ENCODE measurements around the gene DISP3.

DISP3 gene

DNA sequence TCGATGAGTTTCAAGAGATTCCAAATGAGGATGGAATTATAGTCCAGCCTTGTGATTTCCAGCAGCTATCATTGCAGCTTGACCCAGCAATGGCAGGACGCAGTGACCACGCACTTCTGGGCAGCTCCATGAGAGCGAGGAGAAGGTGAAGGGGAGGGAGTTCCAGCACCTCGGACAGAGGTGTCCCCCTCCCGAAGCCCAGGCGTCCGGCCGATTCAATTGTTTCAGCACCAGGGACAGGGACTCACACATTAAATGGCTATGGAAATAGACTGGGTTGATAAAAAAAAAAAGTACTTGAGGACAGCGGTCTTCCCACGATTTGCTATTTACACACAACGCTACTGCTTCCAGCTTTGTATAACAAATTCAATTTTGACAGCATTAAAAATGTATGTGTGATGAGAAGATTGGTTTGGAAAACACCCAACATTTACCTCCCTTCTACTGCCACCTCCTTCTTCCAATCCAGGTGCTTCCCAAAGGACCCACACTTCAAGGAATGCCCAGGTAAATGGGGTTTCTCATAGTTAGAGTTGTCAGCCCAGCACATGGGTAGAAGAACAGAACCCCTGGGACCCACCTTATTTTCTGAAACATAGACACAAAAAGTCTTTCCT is 71.8 kb downstream of the DISP3 start:
- TF ChIP-seq CTCF (IDR thresholded peaks at IDR 0.05; ENCODE audit: insufficient read depth, low read length, poor library complexity, severe bottlenecking), result no peak
- Histone ChIP-seq H3K27me3 (replicated peaks; ENCODE audit: control insufficient read depth, insufficient read depth, low read length) (no peaks in the 10 kb centered on the region), H3K36me3 (ENCODE audit: control insufficient read depth, insufficient read depth, low read length) (no peaks in the 10 kb centered on the region), H3K4me3 (replicated peaks; ENCODE audit: low read depth, low read length) (no peak overlapping the region)
- DNase-seq (ENCODE audit: extremely low read depth, insufficient read length), result no peak

DNA sequence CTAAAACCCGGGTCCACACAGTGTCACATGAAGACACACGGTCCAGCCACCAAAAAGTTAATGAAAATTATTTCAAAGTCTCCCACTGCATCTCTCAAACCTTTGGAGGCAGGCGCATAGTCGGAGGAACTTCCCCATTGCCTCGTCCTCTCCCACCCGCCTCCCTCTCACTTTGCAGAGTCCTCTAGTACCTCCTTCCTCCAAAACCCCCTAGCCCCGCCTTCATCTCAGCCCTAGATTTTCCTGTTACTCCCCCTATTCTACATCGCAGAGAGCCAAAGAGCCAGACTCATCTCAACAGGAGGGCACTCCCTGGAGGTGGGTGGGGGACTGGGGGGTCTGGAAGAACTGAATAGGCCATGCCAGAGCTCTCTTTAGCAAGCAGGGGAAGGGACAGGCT is 79.3 kb downstream of the DISP3 start:
- Histone ChIP-seq H3K36me3 (ENCODE audit: control insufficient read depth, insufficient read depth, low read length) (no peaks in the 10 kb centered on the region), H3K4me3 (replicated peaks; ENCODE audit: low read depth, low read length) (no peak overlapping the region), H3K27me3 (replicated peaks; ENCODE audit: control insufficient read depth, insufficient read depth, low read length) (peaks cover 4% of the 10 kb centered on the region)
- no peak for DNase-seq (ENCODE audit: extremely low read depth, insufficient read length)
- no peak for TF ChIP-seq CTCF (IDR thresholded peaks at IDR 0.05; ENCODE audit: insufficient read depth, low read length, poor library complexity, severe bottlenecking)

DNA sequence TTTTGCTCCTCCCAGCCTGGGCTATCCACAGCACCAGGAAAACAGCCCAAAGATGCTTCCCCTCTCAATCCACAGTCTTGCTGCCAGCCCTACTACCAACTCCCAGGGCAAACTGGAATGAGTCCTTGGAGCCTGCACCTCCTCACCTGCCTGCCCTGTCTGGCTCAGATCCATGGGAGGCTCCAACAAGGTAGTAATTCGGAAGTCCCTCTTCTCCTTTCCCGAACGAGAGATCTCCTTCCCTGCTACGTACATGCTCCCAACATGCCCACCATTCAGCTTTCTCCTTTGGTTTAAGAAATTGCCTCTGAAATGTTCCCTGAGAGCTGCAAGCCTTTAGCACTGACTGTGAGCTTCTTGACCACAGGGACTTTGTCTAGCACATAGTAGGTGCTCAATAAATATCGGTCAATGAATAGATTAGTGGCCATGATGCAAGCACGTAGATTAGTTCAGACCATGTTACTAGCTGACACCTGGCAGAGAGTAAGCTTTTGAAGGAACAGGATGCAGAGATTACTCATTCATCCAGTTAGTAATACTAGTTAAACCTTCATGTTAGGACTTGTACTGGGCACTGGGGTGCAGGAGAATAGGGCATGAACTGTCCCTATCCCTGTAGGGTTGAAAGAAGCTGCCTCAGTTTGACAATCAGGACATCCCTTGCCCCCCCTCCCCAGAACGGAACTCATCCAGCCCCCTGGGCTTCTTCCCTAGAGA is 80.1 kb downstream of the DISP3 start:
- no peak for DNase-seq (ENCODE audit: extremely low read depth, insufficient read length)
- no peak for TF ChIP-seq CTCF (IDR thresholded peaks at IDR 0.05; ENCODE audit: insufficient read depth, low read length, poor library complexity, severe bottlenecking)
- H3K27me3 ChIP-seq (replicated peaks; ENCODE audit: control insufficient read depth, insufficient read depth, low read length), result peaks cover 4% of the 10 kb centered on the region
- no peaks in the 10 kb centered on the region for H3K36me3 ChIP-seq (ENCODE audit: control insufficient read depth, insufficient read depth, low read length)
- no peak overlapping the region for H3K4me3 ChIP-seq (replicated peaks; ENCODE audit: low read depth, low read length)

- no peak for DNase-seq (ENCODE audit: extremely low read depth, insufficient read length)
- H3K4me3 ChIP-seq (replicated peaks; ENCODE audit: low read depth, low read length), result no peak overlapping the region
- TF ChIP-seq CTCF (IDR thresholded peaks at IDR 0.05; ENCODE audit: insufficient read depth, low read length, poor library complexity, severe bottlenecking), result no peak
- H3K36me3 ChIP-seq (ENCODE audit: control insufficient read depth, insufficient read depth, low read length), result no peaks in the 10 kb centered on the region
- peaks cover 4% of the 10 kb centered on the region for H3K27me3 ChIP-seq (replicated peaks; ENCODE audit: control insufficient read depth, insufficient read depth, low read length)
These were observed 80.6 kb downstream of the DISP3 start for GRCh38 chr1:11559591-11559970.

GRCh38 chr1:11560061-11560460 is 81.1 kb downstream of the DISP3 start:
- no peak for TF ChIP-seq CTCF (IDR thresholded peaks at IDR 0.05; ENCODE audit: insufficient read depth, low read length, poor library complexity, severe bottlenecking)
- no peaks in the 10 kb centered on the region for H3K36me3 ChIP-seq (ENCODE audit: control insufficient read depth, insufficient read depth, low read length)
- no peak for DNase-seq (ENCODE audit: extremely low read depth, insufficient read length)
- H3K4me3 ChIP-seq (replicated peaks; ENCODE audit: low read depth, low read length), result no peak overlapping the region
- H3K27me3 ChIP-seq (replicated peaks; ENCODE audit: control insufficient read depth, insufficient read depth, low read length), result peaks cover 4% of the 10 kb centered on the region
